ENCODE measurements around the gene SRPK3. TPM values are rescaled to one million over a fixed set of nuclear protein-coding genes. Genes with fewer than 3 reads are reported as not detected.

The SRPK3 gene
- total RNA-seq, 2 donors from 2014 or later: 19.4 to 24.6 TPM

DNA sequence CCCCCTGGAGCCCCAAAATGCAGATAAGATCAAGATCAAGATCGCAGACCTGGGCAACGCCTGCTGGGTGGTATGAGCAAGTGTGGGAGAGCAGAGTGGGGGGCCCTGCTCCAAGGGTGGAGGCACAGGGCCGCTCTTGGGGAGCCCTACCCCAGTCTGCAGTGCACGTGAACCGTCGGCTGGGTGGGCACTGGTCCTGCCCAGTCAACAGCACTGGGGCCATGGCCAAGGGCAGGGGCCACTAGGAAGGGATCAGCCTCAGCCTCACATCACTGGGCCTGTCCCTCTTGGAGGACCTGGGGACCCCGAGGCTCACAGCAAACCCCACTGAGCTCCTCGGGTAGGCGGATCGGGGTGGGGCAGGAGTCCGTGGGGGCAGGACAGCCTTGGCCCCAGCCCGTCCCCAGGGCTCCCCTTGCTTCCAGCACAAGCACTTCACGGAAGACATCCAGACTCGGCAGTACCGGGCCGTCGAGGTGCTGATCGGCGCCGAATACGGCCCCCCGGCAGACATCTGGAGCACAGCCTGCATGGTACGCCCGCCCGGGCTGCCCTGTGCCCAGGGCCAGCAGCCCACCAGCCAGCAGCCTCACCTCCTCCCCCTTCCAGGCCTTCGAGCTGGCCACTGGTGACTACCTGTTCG is 3.6 kb downstream of the SRPK3 start:
- peaks cover 0 to 25% of the 10 kb centered on the region in 2 donors for H3K4me1 ChIP-seq
- H3K27ac ChIP-seq: no peak overlapping the region
- no peaks in the 10 kb centered on the region for H3K9me3 ChIP-seq
- no peaks in the 10 kb centered on the region for H3K27me3 ChIP-seq
- no peak overlapping the region for H3K4me3 ChIP-seq
- TF ChIP-seq, protein P1, sequence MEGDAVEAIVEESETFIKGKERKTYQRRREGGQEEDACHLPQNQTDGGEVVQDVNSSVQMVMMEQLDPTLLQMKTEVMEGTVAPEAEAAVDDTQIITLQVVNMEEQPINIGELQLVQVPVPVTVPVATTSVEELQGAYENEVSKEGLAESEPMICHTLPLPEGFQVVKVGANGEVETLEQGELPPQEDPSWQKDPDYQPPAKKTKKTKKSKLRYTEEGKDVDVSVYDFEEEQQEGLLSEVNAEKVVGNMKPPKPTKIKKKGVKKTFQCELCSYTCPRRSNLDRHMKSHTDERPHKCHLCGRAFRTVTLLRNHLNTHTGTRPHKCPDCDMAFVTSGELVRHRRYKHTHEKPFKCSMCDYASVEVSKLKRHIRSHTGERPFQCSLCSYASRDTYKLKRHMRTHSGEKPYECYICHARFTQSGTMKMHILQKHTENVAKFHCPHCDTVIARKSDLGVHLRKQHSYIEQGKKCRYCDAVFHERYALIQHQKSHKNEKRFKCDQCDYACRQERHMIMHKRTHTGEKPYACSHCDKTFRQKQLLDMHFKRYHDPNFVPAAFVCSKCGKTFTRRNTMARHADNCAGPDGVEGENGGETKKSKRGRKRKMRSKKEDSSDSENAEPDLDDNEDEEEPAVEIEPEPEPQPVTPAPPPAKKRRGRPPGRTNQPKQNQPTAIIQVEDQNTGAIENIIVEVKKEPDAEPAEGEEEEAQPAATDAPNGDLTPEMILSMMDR (IDR thresholded peaks at IDR 0.05): no peak
- H3K36me3 ChIP-seq: peaks cover 29% of the 10 kb centered on the region
- DNase-seq (ENCODE audit: low spot score): no peak

DNA sequence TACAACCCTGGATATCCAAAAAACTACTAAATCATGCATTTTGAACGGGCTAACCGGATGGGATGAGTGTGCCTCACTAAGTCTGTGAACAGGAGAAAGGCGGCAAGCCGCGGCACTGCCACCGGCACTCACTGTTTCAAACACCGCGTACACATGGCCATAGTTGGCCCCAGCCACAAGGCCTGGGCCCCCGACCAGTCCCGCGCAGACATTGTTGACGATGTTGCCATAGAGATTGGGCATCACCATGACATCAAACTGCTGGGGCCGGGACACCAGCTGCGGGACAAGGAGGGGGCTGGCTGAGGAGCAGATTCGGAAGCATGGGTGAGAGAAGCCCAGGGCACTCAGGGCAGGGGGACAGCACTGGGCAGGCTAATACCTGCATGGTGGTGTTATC is 5.8 kb downstream of the SRPK3 start:
- peaks cover 29% of the 10 kb centered on the region for H3K36me3 ChIP-seq
- DNase-seq (ENCODE audit: low spot score): no peak
- TF ChIP-seq, protein P1 (IDR thresholded peaks at IDR 0.05): no peak
- no peak overlapping the region for H3K4me3 ChIP-seq
- H3K27me3 ChIP-seq: no peaks in the 10 kb centered on the region
- peaks cover 0 to 9% of the 10 kb centered on the region in 2 donors for H3K4me1 ChIP-seq
- no peaks in the 10 kb centered on the region for H3K9me3 ChIP-seq
- H3K27ac ChIP-seq: no peak overlapping the region

DNA sequence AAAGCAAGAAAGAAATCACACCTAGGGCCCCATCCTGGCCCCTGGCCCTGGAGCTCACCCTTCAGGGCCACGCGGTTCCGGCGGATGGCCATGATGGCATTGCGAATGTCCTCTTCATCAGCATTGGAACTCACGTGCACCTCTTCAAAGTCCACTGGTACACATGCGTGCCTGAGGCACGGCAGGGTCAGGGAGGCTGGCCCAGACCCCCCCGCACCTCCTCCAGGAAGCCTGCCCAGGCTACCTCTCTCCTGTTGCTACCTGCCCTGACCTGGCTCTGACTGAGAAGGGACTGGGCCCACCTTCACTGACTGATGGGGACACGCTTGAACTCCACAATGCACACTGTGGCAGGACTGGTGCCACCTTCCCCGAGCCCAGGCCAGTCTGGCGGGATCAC is 8.8 kb downstream of the SRPK3 start:
- Histone ChIP-seq H3K9me3 (no peaks in the 10 kb centered on the region), H3K27ac (no peak overlapping the region), H3K36me3 (peaks cover 29% of the 10 kb centered on the region), H3K27me3 (no peaks in the 10 kb centered on the region), H3K4me3 (no peak overlapping the region), H3K4me1 (peaks cover 0 to 11% of the 10 kb centered on the region in 2 donors)
- TF ChIP-seq, protein P1 (IDR thresholded peaks at IDR 0.05): no peak
- DNase-seq (ENCODE audit: low spot score): no peak

DNA sequence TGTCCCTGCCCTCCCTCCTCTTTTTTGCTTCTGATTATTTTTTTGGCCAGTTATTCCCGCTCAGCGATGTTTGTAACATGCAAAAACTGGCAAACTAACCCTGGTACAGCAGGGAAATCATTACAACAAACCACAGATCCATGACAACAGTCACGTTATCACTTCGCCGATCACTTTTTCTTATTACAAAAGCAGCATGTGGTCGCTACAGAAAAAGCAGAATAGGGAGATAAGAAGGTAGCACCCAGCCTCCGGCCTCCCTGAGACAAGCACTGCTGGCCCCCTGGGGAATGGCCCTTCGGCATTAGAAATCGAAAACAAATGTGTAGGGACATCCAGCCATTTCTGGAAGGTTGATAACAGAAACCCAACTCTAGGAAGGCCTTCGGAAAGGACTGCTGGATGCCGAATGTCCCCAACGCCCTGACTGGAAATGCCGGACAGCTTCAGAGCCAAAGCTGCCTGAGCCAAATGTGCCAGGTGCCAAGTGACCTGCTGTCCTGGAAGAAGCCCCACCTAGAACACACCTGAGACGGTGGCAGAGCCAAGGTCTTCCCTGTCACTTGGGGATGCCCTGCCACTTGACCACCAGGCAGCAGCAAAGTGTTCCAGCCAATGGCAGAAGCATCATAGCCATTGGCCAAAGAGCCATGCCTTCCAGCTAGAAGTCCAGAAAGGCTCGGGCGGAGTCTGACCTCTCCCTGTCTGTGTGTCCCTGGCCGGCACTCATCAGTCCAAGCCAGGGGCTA is 10.4 kb downstream of the SRPK3 start:
- Histone ChIP-seq H3K4me3 (no peak overlapping the region), H3K27ac (peak overlapping the region in 1 of 2 donors; percentile 13), H3K9me3 (peaks cover 0 to 3% of the 10 kb centered on the region in 2 donors), H3K27me3 (no peaks in the 10 kb centered on the region), H3K36me3 (peaks cover 14% of the 10 kb centered on the region), H3K4me1 (peaks cover 0 to 22% of the 10 kb centered on the region in 2 donors)
- TF ChIP-seq, protein P1 (IDR thresholded peaks at IDR 0.05): no peak
- no peak for DNase-seq (ENCODE audit: low spot score)

DNA sequence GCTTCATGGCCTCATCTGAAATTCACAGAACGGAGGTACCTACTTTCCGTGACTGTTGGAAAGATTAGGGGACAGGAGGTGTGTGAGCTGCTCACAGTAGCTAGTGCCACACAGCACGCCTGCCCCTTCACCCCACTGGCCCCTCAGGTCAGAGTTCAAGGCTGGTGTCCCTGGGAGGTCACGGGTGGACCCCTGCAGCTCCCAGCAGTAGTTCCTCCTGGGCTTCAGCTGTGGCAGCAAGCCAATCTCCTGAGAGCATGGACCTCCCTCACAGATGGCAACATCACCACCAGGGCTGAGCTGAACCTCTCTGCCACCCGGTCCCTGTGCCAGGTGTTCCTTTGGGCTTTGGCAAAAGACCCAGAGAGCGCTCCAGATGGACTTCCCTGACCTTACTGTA is 11.5 kb downstream of the SRPK3 start:
- no peak overlapping the region for H3K27ac ChIP-seq
- H3K9me3 ChIP-seq: peaks cover 0 to 3% of the 10 kb centered on the region in 2 donors
- H3K27me3 ChIP-seq: no peaks in the 10 kb centered on the region
- H3K36me3 ChIP-seq: peaks cover 8% of the 10 kb centered on the region
- TF ChIP-seq, protein P1 (IDR thresholded peaks at IDR 0.05): no peak
- no peak overlapping the region for H3K4me3 ChIP-seq
- H3K4me1 ChIP-seq: peaks cover 0 to 22% of the 10 kb centered on the region in 2 donors
- no peak for DNase-seq (ENCODE audit: low spot score)
